Activated CD4-positive, alpha-beta T cell treated with anti-CD3 and anti-CD28 coated beads, Interleukin-2, amount 10 ng/mL, durations not matched to agents 7 days and 5 days (primary cell): ENCODE measurements around the gene SFT2D1. TPM values are rescaled to one million over a fixed set of nuclear protein-coding genes. Genes with fewer than 3 reads are reported as not detected.
"Not testable (repeated sequence)": the region's sequence is repeated elsewhere in the genome, so short reads cannot be mapped to it uniquely, and the experiment has no call there.

Experiments used
- CTCF ChIA-PET: fragments of 350-600 bp; sonication (Branson Sonifier 250); formaldehyde crosslinking; loops from one replicate; lab custom pipeline; 2021; ENCODE audit warnings: antibody characterized with exemption; lab: Charles Lee
- POLR2A ChIA-PET: fragments of 350-600 bp; sonication (Branson Sonifier 250); formaldehyde crosslinking; loops from one replicate; lab custom pipeline; 2021; ENCODE audit warnings: antibody characterized with exemption; lab: Charles Lee
- DNase-seq: peaks from one replicate; pipeline ENCODE4 v3.0.0-alpha.2; 2020
- H3K27ac Mint-ChIP-seq: one replicate; pipeline ENCODE4 v1.8.0; 2021; ENCODE audit warnings: mild to moderate bottlenecking, moderate library complexity, mixed read lengths
- H3K27me3 Mint-ChIP-seq: one replicate; pipeline ENCODE4 v1.8.0; 2021; ENCODE audit warnings: mixed read lengths
- H3K36me3 Mint-ChIP-seq: one replicate; pipeline ENCODE4 v1.8.0; 2021; ENCODE audit warnings: low read depth, mixed read lengths
- H3K4me1 Mint-ChIP-seq: one replicate; pipeline ENCODE4 v1.8.0; 2021; ENCODE audit warnings: mixed read lengths
- H3K4me3 Mint-ChIP-seq: one replicate; pipeline ENCODE4 v1.8.0; 2021; ENCODE audit warnings: mild to moderate bottlenecking, moderate library complexity, mixed read lengths
- H3K9me3 Mint-ChIP-seq: one replicate; pipeline ENCODE4 v1.8.0; 2021; ENCODE audit warnings: mixed read lengths
- total RNA-seq, 2 experiments: library from RNA; stranded (reverse); gene quantifications; one replicate each; pipeline ENCODE4 v1.2.3, GENCODE V29; 2021

SFT2D1 gene
- total RNA-seq, 2 experiments from 2014 or later = 39.7 to 43.2 TPM

DNA sequence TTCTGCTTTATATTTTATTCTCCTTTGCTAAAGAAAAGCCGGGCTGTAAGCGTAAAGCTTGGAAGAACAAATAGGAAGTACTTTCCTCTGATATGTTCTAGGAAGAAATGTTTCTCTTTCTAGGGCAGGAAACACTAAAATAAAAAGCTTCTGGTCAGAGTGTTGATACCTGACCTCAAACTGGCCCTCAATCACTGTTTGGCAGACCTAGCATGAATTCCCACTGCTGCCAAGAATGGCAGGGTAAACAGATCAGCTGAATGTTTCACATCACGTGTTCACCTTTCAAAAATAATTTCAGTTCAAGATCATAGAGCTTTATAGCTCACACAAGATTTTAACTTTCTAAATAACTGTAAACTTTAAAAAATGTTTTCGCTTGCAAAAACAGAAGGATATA is 37.5 kb upstream of the SFT2D1 start:
- no peak overlapping the region for H3K27ac Mint-ChIP-seq
- H3K27me3 Mint-ChIP-seq = no peaks in the 10 kb centered on the region
- ChIA-PET POLR2A (no interaction called here), CTCF (interaction anchor here (1.0 kb wide), 1 partner anchor 17 kb away, joined by 4 read pairs; no protein-coding TSS in a partner anchor)
- DNase-seq = no peak
- H3K4me1 Mint-ChIP-seq = peaks cover 17% of the 10 kb centered on the region
- no peak overlapping the region for H3K4me3 Mint-ChIP-seq
- H3K9me3 Mint-ChIP-seq = no peaks in the 10 kb centered on the region
- no peaks in the 10 kb centered on the region for H3K36me3 Mint-ChIP-seq

DNA sequence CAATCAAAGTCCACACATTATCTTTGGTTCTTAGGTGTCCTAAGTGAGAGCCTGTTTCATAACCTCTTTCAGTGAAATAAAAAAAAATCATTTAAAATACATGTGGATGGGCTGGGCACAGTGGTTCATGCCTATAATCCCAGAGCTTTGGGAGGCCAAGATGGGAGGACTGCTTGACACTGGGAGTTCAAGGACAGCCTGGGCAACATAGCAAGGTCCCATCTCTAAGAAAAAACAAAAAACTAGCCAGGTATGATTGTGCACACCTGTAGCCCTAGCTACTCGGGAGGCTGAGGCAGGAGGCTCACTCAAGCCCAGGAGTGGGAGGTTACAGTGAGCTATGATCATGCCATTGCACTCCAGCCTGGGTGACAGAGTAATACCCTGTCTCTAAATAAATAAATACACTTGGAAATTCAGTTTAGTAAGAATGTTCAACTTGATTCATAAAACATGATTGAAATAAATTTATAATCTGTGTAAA is 36.8 kb upstream of the SFT2D1 start:
- peaks cover 11% of the 10 kb centered on the region for H3K4me1 Mint-ChIP-seq
- H3K4me3 Mint-ChIP-seq = no peak overlapping the region
- no peak overlapping the region for H3K27ac Mint-ChIP-seq
- ChIA-PET POLR2A (no interaction called here), CTCF (interaction anchor here (1.0 kb wide), 1 partner anchor 16 kb away, joined by 4 read pairs; no protein-coding TSS in a partner anchor)
- H3K27me3 Mint-ChIP-seq = no peaks in the 10 kb centered on the region
- no peak for DNase-seq
- no peaks in the 10 kb centered on the region for H3K9me3 Mint-ChIP-seq
- H3K36me3 Mint-ChIP-seq = no peaks in the 10 kb centered on the region

DNA sequence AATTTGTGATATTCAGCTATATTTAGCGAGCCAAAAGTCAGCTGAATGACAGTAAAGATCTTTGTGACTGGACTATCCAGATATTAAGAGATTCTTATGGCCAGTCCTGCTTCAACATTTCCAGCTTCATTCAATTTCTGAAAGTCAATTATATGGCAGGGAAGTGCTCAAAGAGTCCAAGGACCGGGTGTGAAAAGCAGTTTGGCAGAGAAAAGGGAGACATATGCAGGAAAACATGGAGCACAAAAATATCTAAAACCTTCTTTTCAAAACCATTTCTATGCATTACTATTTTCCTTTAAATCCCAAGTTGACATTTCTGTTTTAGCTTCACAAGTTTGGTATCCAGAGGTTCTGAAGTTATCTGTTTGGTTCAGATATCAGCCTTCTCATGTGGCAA is 35.4 kb upstream of the SFT2D1 start:
- ChIA-PET CTCF (interaction anchor here (0.8 to 1.0 kb wide), 2 partner anchors 67 to 102 kb away, joined by 3 to 4 read pairs; no protein-coding TSS in a partner anchor), POLR2A (no interaction called here)
- DNase-seq = no peak
- Mint-ChIP-seq H3K4me1 (peaks cover 6% of the 10 kb centered on the region), H3K4me3 (no peak overlapping the region), H3K27me3 (no peaks in the 10 kb centered on the region), H3K36me3 (no peaks in the 10 kb centered on the region), H3K27ac (no peak overlapping the region), H3K9me3 (no peaks in the 10 kb centered on the region)

DNA sequence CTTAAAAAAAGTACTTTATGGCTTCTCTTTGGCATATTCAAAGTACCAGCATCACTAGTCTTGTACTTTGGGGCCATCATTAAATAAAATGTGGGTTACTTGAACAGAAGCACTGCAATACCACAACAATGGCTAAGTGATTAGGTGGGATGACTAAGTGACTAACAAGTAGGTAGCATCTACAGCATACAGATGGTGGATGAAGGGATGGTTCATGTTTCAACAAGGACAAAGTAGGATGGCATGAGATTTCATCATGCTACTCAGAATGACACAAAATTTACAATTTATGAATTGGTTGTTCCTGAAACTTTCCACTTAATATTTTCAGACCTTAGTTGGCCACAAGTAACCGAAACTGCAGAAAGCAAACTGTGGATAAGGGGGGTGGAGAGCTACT is 32.7 kb upstream of the SFT2D1 start:
- H3K4me1 Mint-ChIP-seq = peaks cover under 1% of the 10 kb centered on the region
- H3K36me3 Mint-ChIP-seq = no peaks in the 10 kb centered on the region
- no peaks in the 10 kb centered on the region for H3K9me3 Mint-ChIP-seq
- CTCF ChIA-PET = no interaction called here
- no peaks in the 10 kb centered on the region for H3K27me3 Mint-ChIP-seq
- no peak overlapping the region for H3K4me3 Mint-ChIP-seq
- DNase-seq = no peak
- POLR2A ChIA-PET = no interaction called here
- H3K27ac Mint-ChIP-seq = no peak overlapping the region

DNA sequence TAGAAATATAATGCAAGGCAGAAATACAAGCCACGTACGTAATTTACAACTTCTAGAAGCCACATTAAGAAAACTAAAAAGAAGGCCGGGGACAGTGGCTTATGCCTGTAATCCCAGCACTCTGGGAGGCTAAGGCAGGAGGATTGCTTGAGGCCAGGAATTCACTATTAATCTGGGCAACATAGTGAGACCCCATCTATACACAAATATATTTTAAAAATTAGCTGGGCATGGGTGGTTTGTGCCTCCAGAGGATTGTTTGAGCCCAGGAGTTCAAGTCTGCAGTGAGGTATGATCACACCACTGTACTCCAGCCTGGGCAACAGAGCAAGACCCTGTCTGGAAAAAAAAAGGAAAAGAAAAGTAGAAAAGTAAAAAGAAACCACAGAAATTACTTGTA is 28.1 kb upstream of the SFT2D1 start:
- POLR2A ChIA-PET = no interaction called here
- no peak for DNase-seq
- Mint-ChIP-seq H3K27me3 (no peaks in the 10 kb centered on the region), H3K4me1 (peaks cover 4% of the 10 kb centered on the region), H3K27ac (no peak overlapping the region), H3K9me3 (no peaks in the 10 kb centered on the region), H3K4me3 (no peak overlapping the region), H3K36me3 (no peaks in the 10 kb centered on the region)
- CTCF ChIA-PET = no interaction called here

DNA sequence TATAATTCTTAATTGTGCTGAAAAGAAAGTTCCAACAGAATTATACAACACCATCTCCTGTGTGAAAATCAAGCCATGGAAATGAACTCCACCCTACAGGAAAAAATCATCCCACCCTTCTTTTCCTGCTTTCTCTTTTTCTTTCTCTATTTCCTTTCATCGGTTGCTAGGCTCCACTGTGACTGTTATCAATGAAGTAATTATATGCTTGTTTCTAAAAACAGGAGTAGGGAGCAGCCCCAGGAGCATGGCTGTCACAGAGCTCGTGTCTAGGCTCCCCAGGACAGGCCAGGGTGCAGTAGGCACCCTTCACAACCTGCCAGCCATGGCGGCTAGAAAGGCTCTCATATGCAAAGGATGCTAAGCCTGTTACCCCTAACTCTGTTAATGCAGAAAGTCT is 27.4 kb upstream of the SFT2D1 start:
- Mint-ChIP-seq H3K27me3 (no peaks in the 10 kb centered on the region), H3K36me3 (no peaks in the 10 kb centered on the region), H3K4me1 (peaks cover 4% of the 10 kb centered on the region), H3K9me3 (no peaks in the 10 kb centered on the region), H3K27ac (no peak overlapping the region), H3K4me3 (no peak overlapping the region)
- POLR2A ChIA-PET = no interaction called here
- CTCF ChIA-PET = interaction anchor here (1.1 kb wide), 1 partner anchor 12 kb away, joined by 5 read pairs; no protein-coding TSS in a partner anchor
- DNase-seq = no peak

DNA sequence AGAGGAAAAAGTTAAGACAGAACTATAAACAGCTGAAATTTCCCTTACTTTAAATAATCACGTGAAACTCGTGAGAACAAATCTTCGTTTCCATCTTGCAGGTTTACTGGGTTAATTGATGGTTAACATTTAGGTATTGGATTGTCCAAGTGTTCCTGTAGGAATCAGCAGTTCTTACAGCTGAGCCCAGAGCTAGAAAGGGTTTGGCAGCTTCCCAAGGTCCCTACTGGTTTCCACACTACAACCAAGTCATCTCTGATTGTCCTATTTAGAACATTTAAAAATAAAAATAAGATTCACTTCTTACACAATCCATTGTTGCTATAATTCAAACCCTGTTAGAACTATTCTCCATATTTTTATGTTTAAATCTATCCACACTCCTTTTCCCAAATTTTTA is 24.6 kb upstream of the SFT2D1 start:
- H3K9me3 Mint-ChIP-seq = no peaks in the 10 kb centered on the region
- peaks cover 4% of the 10 kb centered on the region for H3K4me1 Mint-ChIP-seq
- no peak for DNase-seq
- no peak overlapping the region for H3K27ac Mint-ChIP-seq
- H3K27me3 Mint-ChIP-seq = no peaks in the 10 kb centered on the region
- no peak overlapping the region for H3K4me3 Mint-ChIP-seq
- H3K36me3 Mint-ChIP-seq = no peaks in the 10 kb centered on the region
- POLR2A ChIA-PET = no interaction called here
- CTCF ChIA-PET = no interaction called here

DNA sequence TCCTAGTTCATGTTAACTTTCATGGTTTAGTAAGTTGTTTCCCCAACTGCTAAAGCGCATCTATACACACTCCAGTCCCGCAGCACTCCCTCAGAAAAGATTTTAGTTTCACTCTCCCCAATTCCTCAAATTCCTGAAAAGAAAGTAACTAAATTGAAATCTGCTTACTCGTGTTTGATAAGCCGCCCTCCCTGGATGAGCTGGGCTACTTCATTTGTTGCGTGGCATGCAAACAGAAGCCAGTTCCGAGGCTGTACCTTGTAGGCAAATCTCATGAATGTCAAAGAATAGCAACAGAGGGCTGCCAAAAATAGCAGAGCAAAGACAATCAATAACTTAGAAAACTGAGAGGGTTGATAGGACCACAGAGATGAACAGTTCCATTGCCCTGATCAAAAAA is 23.5 kb upstream of the SFT2D1 start:
- POLR2A ChIA-PET = no interaction called here
- no peak overlapping the region for H3K27ac Mint-ChIP-seq

DNA sequence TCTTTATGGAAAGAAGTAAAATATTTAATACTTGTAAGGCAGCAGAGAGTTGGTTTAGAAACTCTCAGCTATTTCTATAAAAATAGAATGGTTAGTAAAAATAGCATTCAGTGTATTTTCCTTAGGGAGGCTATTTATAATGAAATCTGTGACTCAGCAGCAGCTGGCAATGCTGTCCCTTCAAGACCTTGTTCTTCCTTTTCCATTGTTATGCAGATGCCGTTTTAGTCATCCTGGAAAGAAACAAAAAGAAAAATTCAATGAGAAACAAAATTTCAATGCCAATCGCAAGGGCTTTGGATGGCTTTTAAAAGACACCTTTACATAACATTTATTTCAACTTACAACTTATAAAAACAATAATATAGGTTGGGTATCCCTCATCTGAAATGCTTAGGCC is 22.9 kb upstream of the SFT2D1 start:
- Mint-ChIP-seq H3K4me1 (peaks cover 4% of the 10 kb centered on the region), H3K9me3 (no peaks in the 10 kb centered on the region), H3K27ac (no peak overlapping the region), H3K4me3 (no peak overlapping the region), H3K36me3 (no peaks in the 10 kb centered on the region), H3K27me3 (peaks cover 1% of the 10 kb centered on the region)
- CTCF ChIA-PET = interaction anchor here (0.7 kb wide), 1 partner anchor 18 kb away, joined by 3 read pairs; no protein-coding TSS in a partner anchor
- DNase-seq = no peak
- POLR2A ChIA-PET = no interaction called here

More for the DNA sequence above, 23.5 kb upstream of the SFT2D1 start:
- CTCF ChIA-PET = no interaction called here
- Mint-ChIP-seq H3K27me3 (no peaks in the 10 kb centered on the region), H3K36me3 (no peaks in the 10 kb centered on the region), H3K4me1 (peaks cover 4% of the 10 kb centered on the region), H3K4me3 (no peak overlapping the region), H3K9me3 (no peaks in the 10 kb centered on the region)
- DNase-seq = no peak

DNA sequence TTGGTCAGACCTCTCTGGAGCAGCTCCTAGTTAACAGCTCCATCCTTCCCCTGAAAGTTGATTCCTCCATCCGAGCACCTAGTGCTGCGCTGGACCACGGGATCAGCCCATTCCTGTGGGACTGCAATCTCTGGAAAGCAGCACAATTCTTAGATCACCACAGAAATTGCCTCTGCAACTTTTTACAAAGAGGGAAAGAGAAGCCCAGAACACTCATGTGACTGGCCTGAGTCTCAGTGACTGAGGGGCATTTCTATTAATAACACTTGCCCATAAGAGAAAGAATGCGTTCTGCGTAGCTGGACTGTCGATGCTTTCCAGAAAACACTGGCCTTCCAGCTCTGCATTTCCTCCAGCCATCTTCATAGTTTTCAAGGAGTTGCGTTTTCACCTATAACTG is 22.1 kb upstream of the SFT2D1 start:
- H3K4me1 Mint-ChIP-seq = no peaks in the 10 kb centered on the region
- no peaks in the 10 kb centered on the region for H3K9me3 Mint-ChIP-seq
- no peak for DNase-seq
- peaks cover 9% of the 10 kb centered on the region for H3K27me3 Mint-ChIP-seq
- ChIA-PET POLR2A (interaction anchor here (0.6 kb wide), 1 partner anchor 14 kb away, joined by 3 read pairs; no protein-coding TSS in a partner anchor), CTCF (interaction anchor here (1.9 kb wide), 1 partner anchor 17 kb away, joined by 7 read pairs; no protein-coding TSS in a partner anchor)
- no peaks in the 10 kb centered on the region for H3K36me3 Mint-ChIP-seq
- no peak overlapping the region for H3K4me3 Mint-ChIP-seq
- no peak overlapping the region for H3K27ac Mint-ChIP-seq

DNA sequence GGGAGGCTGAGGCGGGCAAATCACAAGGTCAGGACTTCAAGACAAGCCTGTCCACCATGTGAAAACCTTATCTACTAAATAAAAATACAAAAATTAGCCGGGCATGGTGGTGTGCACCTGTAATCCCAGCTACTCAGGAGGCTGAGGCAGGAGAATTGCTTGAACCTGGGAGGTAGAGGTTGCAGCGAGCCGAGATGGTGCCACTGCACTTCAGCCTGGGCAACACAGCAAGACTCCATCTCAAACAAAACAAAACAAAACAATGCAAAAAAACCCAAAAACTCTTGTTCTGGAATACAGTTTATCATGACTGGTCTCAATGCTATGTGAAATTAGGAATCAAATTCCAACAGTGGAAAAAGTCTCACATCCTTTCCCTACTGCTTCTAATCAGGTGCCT is 20.1 kb upstream of the SFT2D1 start:
- H3K27me3 Mint-ChIP-seq = peaks cover 24% of the 10 kb centered on the region
- POLR2A ChIA-PET, H3K9me3 Mint-ChIP-seq, H3K27ac Mint-ChIP-seq, DNase-seq, H3K36me3 Mint-ChIP-seq, H3K4me3 Mint-ChIP-seq, H3K4me1 Mint-ChIP-seq: not testable (repeated sequence)
- CTCF ChIA-PET = interaction anchor here (1.0 to 1.8 kb wide), 2 partner anchors 17 to 36 kb away, joined by 3 to 4 read pairs; no protein-coding TSS in a partner anchor

DNA sequence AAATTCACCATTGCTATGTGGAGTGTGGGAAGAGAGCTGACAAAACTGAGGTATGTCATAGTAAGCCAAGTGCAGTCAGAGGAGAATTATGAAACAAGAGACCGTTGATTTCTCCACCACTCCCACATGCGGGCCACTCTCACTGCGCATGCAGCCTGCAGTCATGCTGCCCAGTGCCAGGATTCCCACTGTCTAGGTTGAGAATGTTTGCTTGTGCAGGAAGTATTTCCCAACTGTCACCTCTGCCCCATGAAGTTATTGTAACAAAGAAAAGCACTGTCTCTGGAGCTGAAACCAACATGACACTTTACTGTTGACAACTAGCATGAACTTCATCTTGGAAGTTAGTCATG is 18.7 kb upstream of the SFT2D1 start:
- H3K36me3 Mint-ChIP-seq = no peaks in the 10 kb centered on the region
- no peaks in the 10 kb centered on the region for H3K4me1 Mint-ChIP-seq
- H3K9me3 Mint-ChIP-seq = peaks cover 6% of the 10 kb centered on the region
- no peak for DNase-seq
- H3K27me3 Mint-ChIP-seq = peaks cover 32% of the 10 kb centered on the region
- ChIA-PET CTCF (no interaction called here), POLR2A (no interaction called here)
- no peak overlapping the region for H3K27ac Mint-ChIP-seq
- H3K4me3 Mint-ChIP-seq = no peak overlapping the region

DNA sequence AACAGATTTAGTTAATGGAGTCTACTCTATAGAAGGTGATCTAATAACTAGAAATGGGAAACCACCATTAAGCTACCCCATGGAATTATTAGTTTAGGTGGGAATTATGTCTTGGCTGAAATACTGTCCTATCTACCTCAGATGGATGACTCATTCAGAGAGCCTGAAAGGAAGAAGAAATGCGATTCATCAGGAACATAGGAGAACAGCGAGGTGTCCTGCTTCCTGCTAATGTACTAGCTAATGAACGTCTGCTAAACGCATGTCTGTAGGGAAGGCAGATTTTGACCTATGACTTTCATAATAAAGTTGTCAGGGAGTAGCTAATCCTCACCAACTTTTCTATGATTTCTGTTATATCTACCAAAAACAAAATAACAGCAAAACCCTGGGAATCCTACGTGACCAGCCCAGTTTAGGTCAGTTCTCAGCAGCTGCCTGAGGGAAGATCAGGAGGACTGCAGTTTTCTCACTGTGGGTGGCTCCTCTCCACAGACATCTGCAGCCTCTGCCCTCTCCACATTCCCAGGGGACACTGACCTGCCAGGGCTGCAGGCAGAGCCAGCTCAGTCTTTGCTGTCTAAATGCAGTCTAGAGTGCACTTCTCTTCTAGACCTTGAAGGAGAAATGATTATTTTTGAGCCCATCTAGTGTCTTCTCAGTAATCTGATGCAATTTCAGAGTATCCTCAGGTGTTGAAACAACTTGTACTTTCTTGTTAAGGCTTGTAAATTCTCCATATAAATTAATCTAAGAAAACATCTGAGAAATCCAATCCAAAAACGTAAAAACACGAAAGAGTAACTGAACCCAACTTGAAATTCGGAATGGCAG is 18.1 kb upstream of the SFT2D1 start:
- POLR2A ChIA-PET = no interaction called here
- Mint-ChIP-seq H3K27ac (no peak overlapping the region), H3K27me3 (peaks cover 37% of the 10 kb centered on the region), H3K4me1 (no peaks in the 10 kb centered on the region), H3K36me3 (no peaks in the 10 kb centered on the region), H3K9me3 (peaks cover 6% of the 10 kb centered on the region), H3K4me3 (no peak overlapping the region)
- DNase-seq = no peak
- CTCF ChIA-PET = interaction anchor here (0.8 to 1.2 kb wide), 2 partner anchors 15 to 21 kb away, joined by 3 read pairs; no protein-coding TSS in a partner anchor
